ENCODE measurements around the gene ERG28.

Gene ERG28

GRCh38 chr14:75626863-75627262 lies 33.8 kb downstream of the ERG28 start:
- H3K9ac ChIP-seq = no peak overlapping the region
- no peaks in the 10 kb centered on the region for H4K20me1 ChIP-seq (ENCODE audit: insufficient read depth)
- H3K27ac ChIP-seq = no peak overlapping the region
- no peaks in the 10 kb centered on the region for H3K27me3 ChIP-seq (ENCODE audit: insufficient read depth, low read depth)
- H3K4me2 ChIP-seq = no peak overlapping the region
- H3K4me3 ChIP-seq (IDR thresholded peaks at IDR 0.05; ENCODE audit: insufficient read depth, low read depth, low read length) = no peak overlapping the region
- no peaks in the 10 kb centered on the region for H3K36me3 ChIP-seq (ENCODE audit: insufficient read depth)
- H3K79me2 ChIP-seq (ENCODE audit: insufficient read depth, low read depth) = no peaks in the 10 kb centered on the region
- no peaks in the 10 kb centered on the region for H3K4me1 ChIP-seq (ENCODE audit: low read depth, poor library complexity, severe bottlenecking)
- H2AFZ ChIP-seq (ENCODE audit: low read depth) = no peak overlapping the region
- TF ChIP-seq CTCF (conservative IDR thresholded peaks at IDR 0.05; ENCODE audit: low read depth, low read length) = no peak

- no peaks in the 10 kb centered on the region for H3K27me3 ChIP-seq (ENCODE audit: insufficient read depth, low read depth)
- H4K20me1 ChIP-seq (ENCODE audit: insufficient read depth) = no peaks in the 10 kb centered on the region
- no peak overlapping the region for H3K27ac ChIP-seq
- no peaks in the 10 kb centered on the region for H3K4me1 ChIP-seq (ENCODE audit: low read depth, poor library complexity, severe bottlenecking)
- H3K4me3 ChIP-seq (IDR thresholded peaks at IDR 0.05; ENCODE audit: insufficient read depth, low read depth, low read length) = no peak overlapping the region
- H2AFZ ChIP-seq (ENCODE audit: low read depth) = no peak overlapping the region
- H3K79me2 ChIP-seq (ENCODE audit: insufficient read depth, low read depth) = no peaks in the 10 kb centered on the region
- H3K4me2 ChIP-seq = no peak overlapping the region
- no peak overlapping the region for H3K9ac ChIP-seq
- no peak for TF ChIP-seq CTCF (conservative IDR thresholded peaks at IDR 0.05; ENCODE audit: low read depth, low read length)
- H3K36me3 ChIP-seq (ENCODE audit: insufficient read depth) = no peaks in the 10 kb centered on the region
Measured at GRCh38 chr14:75626396-75626795, 34.3 kb downstream of the ERG28 start.

GRCh38 chr14:75625034-75625433 lies 35.6 kb downstream of the ERG28 start:
- Histone ChIP-seq H2AFZ (ENCODE audit: low read depth) (no peak overlapping the region), H3K27me3 (ENCODE audit: insufficient read depth, low read depth) (no peaks in the 10 kb centered on the region), H3K4me2 (no peak overlapping the region), H3K4me3 (IDR thresholded peaks at IDR 0.05; ENCODE audit: insufficient read depth, low read depth, low read length) (no peak overlapping the region), H3K9ac (no peak overlapping the region), H3K79me2 (ENCODE audit: insufficient read depth, low read depth) (no peaks in the 10 kb centered on the region), H3K27ac (no peak overlapping the region), H3K36me3 (ENCODE audit: insufficient read depth) (no peaks in the 10 kb centered on the region), H4K20me1 (ENCODE audit: insufficient read depth) (no peaks in the 10 kb centered on the region), H3K4me1 (ENCODE audit: low read depth, poor library complexity, severe bottlenecking) (no peaks in the 10 kb centered on the region)
- TF ChIP-seq CTCF (conservative IDR thresholded peaks at IDR 0.05; ENCODE audit: low read depth, low read length) = no peak

GRCh38 chr14:75619548-75619947 lies 41.1 kb downstream of the ERG28 start:
- no peaks in the 10 kb centered on the region for H4K20me1 ChIP-seq (ENCODE audit: insufficient read depth)
- no peak for TF ChIP-seq CTCF (conservative IDR thresholded peaks at IDR 0.05; ENCODE audit: low read depth, low read length)
- no peaks in the 10 kb centered on the region for H3K4me1 ChIP-seq (ENCODE audit: low read depth, poor library complexity, severe bottlenecking)
- H2AFZ ChIP-seq (ENCODE audit: low read depth) = no peak overlapping the region
- no peaks in the 10 kb centered on the region for H3K27me3 ChIP-seq (ENCODE audit: insufficient read depth, low read depth)
- H3K27ac ChIP-seq = no peak overlapping the region
- H3K79me2 ChIP-seq (ENCODE audit: insufficient read depth, low read depth) = no peaks in the 10 kb centered on the region
- no peak overlapping the region for H3K4me2 ChIP-seq
- no peaks in the 10 kb centered on the region for H3K36me3 ChIP-seq (ENCODE audit: insufficient read depth)
- H3K4me3 ChIP-seq (IDR thresholded peaks at IDR 0.05; ENCODE audit: insufficient read depth, low read depth, low read length) = no peak overlapping the region
- no peak overlapping the region for H3K9ac ChIP-seq

GRCh38 chr14:75615200-75615599 lies 45.5 kb downstream of the ERG28 start:
- no peak overlapping the region for H3K4me2 ChIP-seq
- H3K27me3 ChIP-seq (ENCODE audit: insufficient read depth, low read depth) = no peaks in the 10 kb centered on the region
- H3K4me1 ChIP-seq (ENCODE audit: low read depth, poor library complexity, severe bottlenecking) = no peaks in the 10 kb centered on the region
- no peak overlapping the region for H3K27ac ChIP-seq
- no peak overlapping the region for H2AFZ ChIP-seq (ENCODE audit: low read depth)
- no peaks in the 10 kb centered on the region for H3K36me3 ChIP-seq (ENCODE audit: insufficient read depth)
- H4K20me1 ChIP-seq (ENCODE audit: insufficient read depth) = no peaks in the 10 kb centered on the region
- H3K9ac ChIP-seq = no peak overlapping the region
- H3K4me3 ChIP-seq (IDR thresholded peaks at IDR 0.05; ENCODE audit: insufficient read depth, low read depth, low read length) = no peak overlapping the region
- H3K79me2 ChIP-seq (ENCODE audit: insufficient read depth, low read depth) = no peaks in the 10 kb centered on the region
- TF ChIP-seq CTCF (conservative IDR thresholded peaks at IDR 0.05; ENCODE audit: low read depth, low read length) = no peak
